ENCODE measurements around the gene CHMP5. TPM values are rescaled to one million over a fixed set of nuclear protein-coding genes. Genes with fewer than 3 reads are reported as not detected.

CHMP5 gene
- polyA plus RNA-seq, 3 donors = 33.5 to 72.5 (median 65.0) TPM

- no peaks in the 10 kb centered on the region for H3K9me3 ChIP-seq (replicated peaks in 1 of 2; ENCODE audit: control insufficient read depth in 1 of 2, insufficient read depth in 1 of 2, low read length in 2 of 2)
- H3K4me3 ChIP-seq (replicated peaks in 1 of 3; ENCODE audit: low read depth in 2 of 3, low read length in 3 of 3) = no peak overlapping the region
- H3K4me3 Mint-ChIP-seq = no peak overlapping the region
- H3K36me3 Mint-ChIP-seq = peaks cover 79 to 96% of the 10 kb centered on the region in 2 donors
- H3K36me3 ChIP-seq (replicated peaks in 1 of 2; ENCODE audit: control insufficient read depth in 1 of 2, insufficient read depth in 2 of 2, low read length in 2 of 2) = peaks cover 79 to 88% of the 10 kb centered on the region in 2 donors
- no CpG with 5 or more reads among the region's 1 CpG for WGBS (ENCODE audit: insufficient coverage)
- H3K9me3 Mint-ChIP-seq = no peaks in the 10 kb centered on the region
- no peak overlapping the region for H3K9ac ChIP-seq (ENCODE audit: insufficient read depth, low read length, poor library complexity, severe bottlenecking)
- no peak for DNase-seq
- no peaks in the 10 kb centered on the region for H3K27me3 ChIP-seq (ENCODE audit: control insufficient read depth in 2 of 2, insufficient read depth in 2 of 2, low read length in 2 of 2)
- no peaks in the 10 kb centered on the region for H4K20me1 ChIP-seq (ENCODE audit: insufficient read depth, low read length)
- TF ChIP-seq, protein P1, sequence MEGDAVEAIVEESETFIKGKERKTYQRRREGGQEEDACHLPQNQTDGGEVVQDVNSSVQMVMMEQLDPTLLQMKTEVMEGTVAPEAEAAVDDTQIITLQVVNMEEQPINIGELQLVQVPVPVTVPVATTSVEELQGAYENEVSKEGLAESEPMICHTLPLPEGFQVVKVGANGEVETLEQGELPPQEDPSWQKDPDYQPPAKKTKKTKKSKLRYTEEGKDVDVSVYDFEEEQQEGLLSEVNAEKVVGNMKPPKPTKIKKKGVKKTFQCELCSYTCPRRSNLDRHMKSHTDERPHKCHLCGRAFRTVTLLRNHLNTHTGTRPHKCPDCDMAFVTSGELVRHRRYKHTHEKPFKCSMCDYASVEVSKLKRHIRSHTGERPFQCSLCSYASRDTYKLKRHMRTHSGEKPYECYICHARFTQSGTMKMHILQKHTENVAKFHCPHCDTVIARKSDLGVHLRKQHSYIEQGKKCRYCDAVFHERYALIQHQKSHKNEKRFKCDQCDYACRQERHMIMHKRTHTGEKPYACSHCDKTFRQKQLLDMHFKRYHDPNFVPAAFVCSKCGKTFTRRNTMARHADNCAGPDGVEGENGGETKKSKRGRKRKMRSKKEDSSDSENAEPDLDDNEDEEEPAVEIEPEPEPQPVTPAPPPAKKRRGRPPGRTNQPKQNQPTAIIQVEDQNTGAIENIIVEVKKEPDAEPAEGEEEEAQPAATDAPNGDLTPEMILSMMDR (IDR thresholded peaks at IDR 0.05) = no peak
- H3K27ac Mint-ChIP-seq = no peak overlapping the region
- no peak overlapping the region for H2AFZ ChIP-seq (ENCODE audit: insufficient read depth, low read depth, low read length, poor library complexity, severe bottlenecking)
- H3K4me1 ChIP-seq (ENCODE audit: control insufficient read depth in 1 of 2, insufficient read depth in 2 of 2, low read length in 2 of 2) = no peaks in the 10 kb centered on the region
- H3K4me2 ChIP-seq (replicated peaks; ENCODE audit: extremely low read depth, low read length, poor library complexity, severe bottlenecking) = no peak overlapping the region
- no peaks in the 10 kb centered on the region for H3K79me2 ChIP-seq (ENCODE audit: insufficient read depth, low read length)
- peaks cover 1% of the 10 kb centered on the region for H3K4me1 Mint-ChIP-seq
- H3K27me3 Mint-ChIP-seq (ENCODE audit: low read depth in 3 of 3) = no peaks in the 10 kb centered on the region
- intact Hi-C loops (cut with micrococcal nuclease) = no loop called here
- no peak overlapping the region for H3K27ac ChIP-seq (ENCODE audit: low read depth in 1 of 2, low read length in 2 of 2)
Measured at GRCh38 chr9:33320230-33320567, 55.4 kb downstream of the CHMP5 start.

DNA sequence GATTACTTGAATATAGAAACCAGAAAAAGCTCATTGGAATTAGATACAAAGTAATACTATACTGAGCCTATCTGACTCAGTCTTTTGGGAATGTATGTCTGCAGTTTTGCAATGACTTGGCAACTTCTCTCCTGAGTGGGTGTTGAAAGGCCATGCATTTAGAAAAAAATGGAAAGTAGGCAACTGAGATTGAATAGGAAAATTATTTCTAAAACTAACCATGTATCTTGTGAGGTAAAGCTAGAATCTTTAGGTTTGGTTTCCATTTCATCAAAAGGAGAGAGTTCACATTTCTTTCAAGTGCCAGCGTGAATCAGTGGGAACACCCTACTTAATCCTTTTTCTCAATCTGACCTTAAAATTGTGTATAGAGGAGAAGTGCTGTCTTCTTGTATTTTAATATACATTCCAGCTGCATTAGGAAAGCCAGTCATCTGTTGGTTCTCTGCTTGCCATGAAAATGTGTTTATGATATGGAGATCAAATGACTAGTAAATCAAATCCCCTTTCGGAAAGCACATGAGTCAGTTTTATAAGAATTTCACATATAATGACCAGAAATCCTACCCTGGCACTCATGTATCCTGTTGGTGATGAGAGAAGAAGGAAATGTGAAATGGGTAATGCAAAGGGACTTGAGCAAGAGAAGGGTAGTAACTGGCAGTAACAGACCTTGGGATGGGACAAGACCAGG, 55.9 kb downstream of the CHMP5 start:
- Histone ChIP-seq H2AFZ (ENCODE audit: insufficient read depth, low read depth, low read length, poor library complexity, severe bottlenecking) (no peak overlapping the region), H3K79me2 (ENCODE audit: insufficient read depth, low read length) (no peaks in the 10 kb centered on the region), H3K4me1 (ENCODE audit: control insufficient read depth in 1 of 2, insufficient read depth in 2 of 2, low read length in 2 of 2) (no peaks in the 10 kb centered on the region), H3K9ac (ENCODE audit: insufficient read depth, low read length, poor library complexity, severe bottlenecking) (no peak overlapping the region), H3K4me3 (replicated peaks in 1 of 3; ENCODE audit: low read depth in 2 of 3, low read length in 3 of 3) (no peak overlapping the region), H3K36me3 (replicated peaks in 1 of 2; ENCODE audit: control insufficient read depth in 1 of 2, insufficient read depth in 2 of 2, low read length in 2 of 2) (peaks cover 77 to 84% of the 10 kb centered on the region in 2 donors), H3K27ac (ENCODE audit: low read depth in 1 of 2, low read length in 2 of 2) (no peak overlapping the region), H3K27me3 (ENCODE audit: control insufficient read depth in 2 of 2, insufficient read depth in 2 of 2, low read length in 2 of 2) (no peaks in the 10 kb centered on the region), H3K4me2 (replicated peaks; ENCODE audit: extremely low read depth, low read length, poor library complexity, severe bottlenecking) (no peak overlapping the region), H3K9me3 (replicated peaks in 1 of 2; ENCODE audit: control insufficient read depth in 1 of 2, insufficient read depth in 1 of 2, low read length in 2 of 2) (no peaks in the 10 kb centered on the region), H4K20me1 (ENCODE audit: insufficient read depth, low read length) (no peaks in the 10 kb centered on the region)
- DNase-seq = no peak
- no peaks in the 10 kb centered on the region for H3K9me3 Mint-ChIP-seq
- no CpG with 5 or more reads among the region's 2 CpGs for WGBS (ENCODE audit: insufficient coverage)
- H3K27ac Mint-ChIP-seq = peak overlapping the region in 1 of 7 donors; percentile 25
- intact Hi-C loops (cut with micrococcal nuclease) = no loop called here
- TF ChIP-seq, protein P1 (IDR thresholded peaks at IDR 0.05) = no peak
- H3K27me3 Mint-ChIP-seq (ENCODE audit: low read depth in 3 of 3) = no peaks in the 10 kb centered on the region
- peaks cover 1% of the 10 kb centered on the region for H3K4me1 Mint-ChIP-seq
- peaks cover 77 to 96% of the 10 kb centered on the region in 2 donors for H3K36me3 Mint-ChIP-seq
- no peak overlapping the region for H3K4me3 Mint-ChIP-seq

Data from CD14-positive monocyte (primary cell).